ENCODE results near the gene HMCN2. TPM values are rescaled to one million over a fixed set of nuclear protein-coding genes. Genes with fewer than 3 reads are reported as not detected.

The HMCN2 gene
- total RNA-seq, 6 experiments from 2014 or later: 0.31 to 2.0 (median 1.1) TPM

- peak overlapping the region in 2 of 3 donors; percentile 77 to 95 for H3K27ac ChIP-seq
- H3K4me1 ChIP-seq: peaks cover 0 to 24% (median 5%) of the 10 kb centered on the region in 4 donors
- H3K27me3 ChIP-seq: no peaks in the 10 kb centered on the region
- no peaks in the 10 kb centered on the region for H3K9me3 ChIP-seq
- ATAC-seq: peak; percentile 74 to 84 (median 83)
- intact Hi-C loops (cut with DNase I): no loop called here
- H3K4me3 ChIP-seq: no peak overlapping the region
- no peaks in the 10 kb centered on the region for H3K36me3 ChIP-seq
- WGBS (ENCODE audit: insufficient coverage, low coverage, low lambda C conversion rate, missing lambda C conversion rate): 45% methylated on average over 10 of the region's 10 CpGs
- DNase-seq: peak in 2 of 3 donors; percentile 78 to 81
- TF ChIP-seq CTCF (IDR thresholded peaks at IDR 0.05): no peak
- TF ChIP-seq POLR2A (IDR thresholded peaks at IDR 0.05): no peak
Observed at GRCh38 chr9:130323051-130323745, 57.6 kb downstream of the HMCN2 start.

- H3K9me3 ChIP-seq: no peaks in the 10 kb centered on the region
- no peaks in the 10 kb centered on the region for H3K36me3 ChIP-seq
- H3K27ac ChIP-seq: no peak overlapping the region
- intact Hi-C loops (cut with DNase I): no loop called here
- no peak for TF ChIP-seq POLR2A (IDR thresholded peaks at IDR 0.05)
- TF ChIP-seq CTCF (IDR thresholded peaks at IDR 0.05): no peak
- ATAC-seq (no peak), DNase-seq (no peak)
- H3K27me3 ChIP-seq: no peaks in the 10 kb centered on the region
- H3K4me1 ChIP-seq: peaks cover 0 to 14% (median 3%) of the 10 kb centered on the region in 4 donors
- no CpG with 5 or more reads among the region's 7 CpGs for WGBS (ENCODE audit: insufficient coverage, low coverage, low lambda C conversion rate, missing lambda C conversion rate)
- no peak overlapping the region for H3K4me3 ChIP-seq
Observed at GRCh38 chr9:130325921-130326320, 60.4 kb downstream of the HMCN2 start.

GRCh38 chr9:130327070-130327780 lies 61.7 kb downstream of the HMCN2 start:
- Histone ChIP-seq H3K27ac (no peak overlapping the region), H3K27me3 (no peaks in the 10 kb centered on the region), H3K9me3 (no peaks in the 10 kb centered on the region), H3K36me3 (no peaks in the 10 kb centered on the region), H3K4me3 (no peak overlapping the region), H3K4me1 (peaks cover 0 to 14% (median 3%) of the 10 kb centered on the region in 4 donors)
- 0% methylated on average over 1 of the region's 15 CpGs for WGBS (ENCODE audit: insufficient coverage, low coverage, low lambda C conversion rate, missing lambda C conversion rate)
- ATAC-seq: no peak
- intact Hi-C loops (cut with DNase I): no loop called here
- DNase-seq: no peak
- no peak for TF ChIP-seq POLR2A (IDR thresholded peaks at IDR 0.05)
- peak in 1 of 4 donors; percentile 7 for TF ChIP-seq CTCF (IDR thresholded peaks at IDR 0.05)

GRCh38 chr9:130327781-130328348 lies 62.3 kb downstream of the HMCN2 start:
- DNase-seq: peak in 1 of 3 donors; percentile 52
- TF ChIP-seq CTCF (IDR thresholded peaks at IDR 0.05) (no peak), POLR2A (IDR thresholded peaks at IDR 0.05) (no peak)
- peaks cover 0 to 10% (median 3%) of the 10 kb centered on the region in 4 donors for H3K4me1 ChIP-seq
- no peak overlapping the region for H3K27ac ChIP-seq
- no peak overlapping the region for H3K4me3 ChIP-seq
- ATAC-seq: no peak
- no peaks in the 10 kb centered on the region for H3K9me3 ChIP-seq
- no peaks in the 10 kb centered on the region for H3K27me3 ChIP-seq
- no peaks in the 10 kb centered on the region for H3K36me3 ChIP-seq
- 75% methylated on average over 4 of the region's 19 CpGs for WGBS (ENCODE audit: insufficient coverage, low coverage, low lambda C conversion rate, missing lambda C conversion rate)
- intact Hi-C loops (cut with DNase I): no loop called here

Data from right lobe of liver (tissue), 6 donors.